ENCODE results near the gene NALF2.

The NALF2 gene

GRCh38 chrX:69503782-69504625 lies at the start of gene NALF2:
TSS of gene NALF2 (plus strand) at chrX:69504326. CDS start at chrX:69505283, 957 bp downstream.
- DNase-seq: peak; percentile 58

- no peak for DNase-seq
Measured at GRCh38 chrX:69457756-69458155, 46.4 kb upstream of the NALF2 start.

GRCh38 chrX:69466546-69466945 lies 37.6 kb upstream of the NALF2 start:
- no peak for DNase-seq

- no peak for DNase-seq
Measured at GRCh38 chrX:69469975-69470374, 34.2 kb upstream of the NALF2 start.

GRCh38 chrX:69489625-69490024 lies 14.5 kb upstream of the NALF2 start:
- DNase-seq: no peak

- DNase-seq: no peak
Measured at GRCh38 chrX:69493193-69493592, 10.9 kb upstream of the NALF2 start.

- DNase-seq: no peak
Measured at GRCh38 chrX:69493766-69494165, 10.4 kb upstream of the NALF2 start.

GRCh38 chrX:69496183-69496582 lies 7.9 kb upstream of the NALF2 start:
- DNase-seq: no peak

- no peak for DNase-seq
Measured at GRCh38 chrX:69501429-69501828, 2.7 kb upstream of the NALF2 start.

GRCh38 chrX:69503228-69503781 lies 821 bp upstream of the NALF2 start:
- DNase-seq: peak; percentile 58

- DNase-seq: no peak
Measured at GRCh38 chrX:69504626-69505612, 793 bp downstream of the NALF2 start.

GRCh38 chrX:69505772-69506616 lies 1.9 kb downstream of the NALF2 start:
- DNase-seq: no peak

GRCh38 chrX:69506617-69507499 lies 2.7 kb downstream of the NALF2 start:
- no peak for DNase-seq

- DNase-seq: no peak
Measured at GRCh38 chrX:69507500-69507789, 3.3 kb downstream of the NALF2 start.

- no peak for DNase-seq
Measured at GRCh38 chrX:69508610-69509009, 4.5 kb downstream of the NALF2 start.

GRCh38 chrX:69510137-69510715 lies 6.1 kb downstream of the NALF2 start:
- no peak for DNase-seq

GRCh38 chrX:69510914-69511513 lies 6.9 kb downstream of the NALF2 start:
- no peak for DNase-seq

- DNase-seq: no peak
Measured at GRCh38 chrX:69522052-69522451, 17.9 kb downstream of the NALF2 start.

- no peak for DNase-seq
Measured at GRCh38 chrX:69523314-69523713, 19.2 kb downstream of the NALF2 start.

- no peak for DNase-seq
Measured at GRCh38 chrX:69524781-69525363, 20.7 kb downstream of the NALF2 start.

All from NCI-H446 treated with DMSO at 0.1 percent for 48 hours (cell line).